ENCODE data around the gene ITPR1.
"Not testable (repeated sequence)": the region's sequence is repeated elsewhere in the genome, so short reads cannot be mapped to it uniquely, and the experiment has no call there.

The ITPR1 gene

GRCh38 chr3:4493014-4493940 lies at the start of gene ITPR1:
Gene ITPR1, plus strand, starts transcription at chr3:4493348. Its CDS starts 23,144 bp downstream, at chr3:4516492.
- no peaks in the 10 kb centered on the region for H3K9me3 Mint-ChIP-seq
- peaks cover 0 to 6% of the 10 kb centered on the region in 2 donors for H3K27me3 Mint-ChIP-seq
- H3K27ac Mint-ChIP-seq: peak within 1 kb of the TSS; percentile 97
- peaks cover 30 to 58% of the 10 kb centered on the region in 2 donors for H3K4me1 Mint-ChIP-seq
- H3K4me3 Mint-ChIP-seq: peak within 1 kb of the TSS; percentile 93 to 94
- H3K36me3 Mint-ChIP-seq: peaks cover 35 to 44% of the 10 kb centered on the region in 2 donors
- ATAC-seq (replicated peaks) (peak; percentile 90 to 92), DNase-seq (peak; percentile 97)

GRCh38 chr3:4447295-4447999 lies 45.7 kb upstream of the ITPR1 start:
- H3K36me3 Mint-ChIP-seq: peaks cover 50 to 66% of the 10 kb centered on the region in 2 donors
- no peaks in the 10 kb centered on the region for H3K9me3 Mint-ChIP-seq
- H3K4me3 Mint-ChIP-seq: no peak overlapping the region
- no peaks in the 10 kb centered on the region for H3K27me3 Mint-ChIP-seq
- H3K27ac Mint-ChIP-seq: no peak overlapping the region
- no peaks in the 10 kb centered on the region for H3K4me1 Mint-ChIP-seq
- ATAC-seq (replicated peaks): no peak
- no peak for DNase-seq

GRCh38 chr3:4448187-4448586 lies 45.0 kb upstream of the ITPR1 start:
- Mint-ChIP-seq H3K27me3 (no peaks in the 10 kb centered on the region), H3K9me3 (no peaks in the 10 kb centered on the region), H3K36me3 (peaks cover 48 to 64% of the 10 kb centered on the region in 2 donors), H3K27ac (no peak overlapping the region), H3K4me1 (no peaks in the 10 kb centered on the region), H3K4me3 (no peak overlapping the region)
- ATAC-seq (replicated peaks): no peak
- DNase-seq: no peak

GRCh38 chr3:4449043-4449805 lies 43.9 kb upstream of the ITPR1 start:
- H3K4me3 Mint-ChIP-seq: no peak overlapping the region
- no peak overlapping the region for H3K27ac Mint-ChIP-seq
- ATAC-seq (replicated peaks): no peak
- no peak for DNase-seq
- no peaks in the 10 kb centered on the region for H3K27me3 Mint-ChIP-seq
- peaks cover 0 to 4% of the 10 kb centered on the region in 2 donors for H3K4me1 Mint-ChIP-seq
- H3K9me3 Mint-ChIP-seq: no peaks in the 10 kb centered on the region
- H3K36me3 Mint-ChIP-seq: peaks cover 40 to 55% of the 10 kb centered on the region in 2 donors

GRCh38 chr3:4454142-4454541 lies 39.0 kb upstream of the ITPR1 start:
- Mint-ChIP-seq H3K27ac (no peak overlapping the region), H3K9me3 (no peaks in the 10 kb centered on the region), H3K27me3 (no peaks in the 10 kb centered on the region), H3K36me3 (peaks cover 15 to 23% of the 10 kb centered on the region in 2 donors), H3K4me3 (no peak overlapping the region), H3K4me1 (peaks cover 0 to 5% of the 10 kb centered on the region in 2 donors)
- ATAC-seq (replicated peaks) (no peak), DNase-seq (no peak)

- H3K27ac Mint-ChIP-seq; H3K36me3 Mint-ChIP-seq; H3K4me1 Mint-ChIP-seq; ATAC-seq (replicated peaks); H3K9me3 Mint-ChIP-seq; H3K27me3 Mint-ChIP-seq; H3K4me3 Mint-ChIP-seq; DNase-seq: not testable (repeated sequence)
Observed at GRCh38 chr3:4456780-4457179, 36.4 kb upstream of the ITPR1 start.

- no peak overlapping the region for H3K27ac Mint-ChIP-seq
- no peaks in the 10 kb centered on the region for H3K9me3 Mint-ChIP-seq
Observed at GRCh38 chr3:4458961-4459360, 34.2 kb upstream of the ITPR1 start.

GRCh38 chr3:4460334-4460733 lies 32.8 kb upstream of the ITPR1 start:
- Mint-ChIP-seq H3K4me1 (peaks cover 8 to 18% of the 10 kb centered on the region in 2 donors), H3K36me3 (no peaks in the 10 kb centered on the region), H3K4me3 (no peak overlapping the region), H3K27me3 (no peaks in the 10 kb centered on the region), H3K27ac (no peak overlapping the region), H3K9me3 (no peaks in the 10 kb centered on the region)
- no peak for ATAC-seq (replicated peaks)
- no peak for DNase-seq

More at GRCh38 chr3:4458961-4459360, 34.2 kb upstream of the ITPR1 start:
- Mint-ChIP-seq H3K4me3 (no peak overlapping the region), H3K36me3 (no peaks in the 10 kb centered on the region), H3K27me3 (no peaks in the 10 kb centered on the region), H3K4me1 (peaks cover 8 to 18% of the 10 kb centered on the region in 2 donors)
- DNase-seq (no peak), ATAC-seq (replicated peaks) (no peak)

GRCh38 chr3:4461468-4462090 lies 31.6 kb upstream of the ITPR1 start:
- H3K36me3 Mint-ChIP-seq: peaks cover 3 to 4% of the 10 kb centered on the region in 2 donors
- peak overlapping the region; percentile 0 for H3K27ac Mint-ChIP-seq
- ATAC-seq (replicated peaks) (no peak), DNase-seq (no peak)
- H3K4me1 Mint-ChIP-seq: peaks cover 16 to 26% of the 10 kb centered on the region in 2 donors
- H3K9me3 Mint-ChIP-seq: no peaks in the 10 kb centered on the region
- H3K4me3 Mint-ChIP-seq: no peak overlapping the region
- no peaks in the 10 kb centered on the region for H3K27me3 Mint-ChIP-seq

- no peak overlapping the region for H3K4me3 Mint-ChIP-seq
- ATAC-seq (replicated peaks) (no peak), DNase-seq (no peak)
- no peaks in the 10 kb centered on the region for H3K27me3 Mint-ChIP-seq
- H3K9me3 Mint-ChIP-seq: no peaks in the 10 kb centered on the region
- H3K27ac Mint-ChIP-seq: no peak overlapping the region
- H3K4me1 Mint-ChIP-seq: peaks cover 20 to 30% of the 10 kb centered on the region in 2 donors
- H3K36me3 Mint-ChIP-seq: peaks cover 3 to 4% of the 10 kb centered on the region in 2 donors
Observed at GRCh38 chr3:4462369-4463040, 30.6 kb upstream of the ITPR1 start.

- H3K4me3 Mint-ChIP-seq: no peak overlapping the region
Observed at GRCh38 chr3:4464576-4464975, 28.6 kb upstream of the ITPR1 start.

GRCh38 chr3:4466741-4467521 lies 26.2 kb upstream of the ITPR1 start, which contains the start of gene SUMF1:
Gene SUMF1, minus strand, starts transcription at chr3:4467269. Its CDS starts 24 bp downstream, at chr3:4467245.
- Mint-ChIP-seq H3K36me3 (peaks cover 3 to 4% of the 10 kb centered on the region in 2 donors), H3K27ac (peak within 1 kb of the TSS; percentile 98), H3K9me3 (no peaks in the 10 kb centered on the region), H3K4me1 (peaks cover 22 to 36% of the 10 kb centered on the region in 2 donors), H3K27me3 (no peaks in the 10 kb centered on the region), H3K4me3 (peak within 1 kb of the TSS; percentile 93 to 94)
- peak; percentile 99 for ATAC-seq (replicated peaks)
- peak; percentile 70 for DNase-seq

More at GRCh38 chr3:4464576-4464975, 28.6 kb upstream of the ITPR1 start:
- no peaks in the 10 kb centered on the region for H3K27me3 Mint-ChIP-seq
- H3K27ac Mint-ChIP-seq: no peak overlapping the region
- peaks cover 3 to 4% of the 10 kb centered on the region in 2 donors for H3K36me3 Mint-ChIP-seq
- H3K4me1 Mint-ChIP-seq: peaks cover 20 to 30% of the 10 kb centered on the region in 2 donors
- H3K9me3 Mint-ChIP-seq: no peaks in the 10 kb centered on the region
- ATAC-seq (replicated peaks): no peak
- no peak for DNase-seq
